HepG2 (cell line): Measurements from ENCODE around the gene RARG. TPM values are rescaled to one million over a fixed set of nuclear protein-coding genes. Genes with fewer than 3 reads are reported as not detected.

Experiments used
- ATF1 ChIP-seq: IDR thresholded peaks from 2 replicates; pipeline ENCODE4 v1.6.1; 2016; ENCODE audit warnings: mild to moderate bottlenecking, control low read depth
- EP300 ChIP-seq, 3 experiments: sonication (generic) in 1 of 3; formaldehyde crosslinking in 1 of 3; IDR thresholded peaks; 2 replicates each; pipeline versions ENCODE4 v1.5.1 to v1.6.1; 2011 to 2020; ENCODE audit warnings: low read depth in 2 of 3, low read length in 2 of 3, borderline replicate concordance in 1 of 3, improper control_type of control experiment in 1 of 3, mild to moderate bottlenecking in 1 of 3, missing genetic modification reagents in 1 of 3, moderate library complexity in 1 of 3
- FOSL2 ChIP-seq: sonication (generic); formaldehyde crosslinking; IDR thresholded peaks from 2 replicates; pipeline ENCODE4 v1.4.0; 2020; ENCODE audit warnings: missing genetic modification reagents
- HHEX ChIP-seq: IDR thresholded peaks from 2 replicates; pipeline ENCODE4 v1.6.1; 2016; ENCODE audit warnings: control low read depth
- HOXA3 ChIP-seq: sonication (generic); formaldehyde crosslinking; IDR thresholded peaks from 2 replicates; pipeline ENCODE4 v1.5.0; 2020; ENCODE audit warnings: missing genetic modification reagents
- ISX ChIP-seq: sonication (generic); formaldehyde crosslinking; conservative IDR thresholded peaks from 2 replicates; pipeline ENCODE4 v1.5.0; 2020; ENCODE audit warnings: missing genetic modification reagents
- NONO ChIP-seq, 2 experiments: fragments of 450-650 bp in 1 of 2; sonication (generic) in 1 of 2; formaldehyde crosslinking in 1 of 2; IDR thresholded peaks in 1 of 2; conservative IDR thresholded peaks in 1 of 2; 2 replicates each; pipeline versions ENCODE4 v1.6.1 to v1.8.0; 2017 to 2022; ENCODE audit warnings: mild to moderate bottlenecking in 1 of 2, missing genetic modification reagents in 1 of 2, moderate library complexity in 1 of 2
- PRPF4 ChIP-seq: fragments of 200-400 bp; formaldehyde crosslinking; IDR thresholded peaks from 2 replicates; pipeline ENCODE4 v1.6.1; 2016; ENCODE audit warnings: low read length, low read depth; ENCODE audit not compliant: poor library complexity, severe bottlenecking
- RAD51 ChIP-seq: fragments of 450-650 bp; IDR thresholded peaks from 2 replicates; pipeline ENCODE4 v1.6.1; 2016; ENCODE audit warnings: borderline replicate concordance
- SALL1 ChIP-seq: sonication (generic); formaldehyde crosslinking; IDR thresholded peaks from 2 replicates; pipeline ENCODE4 v1.8.0; 2022; ENCODE audit warnings: mild to moderate bottlenecking, missing genetic modification reagents
- ZNF232 ChIP-seq: sonication (generic); formaldehyde crosslinking; IDR thresholded peaks from 2 replicates; pipeline ENCODE4 v1.4.0; 2020; ENCODE audit warnings: missing genetic modification reagents, borderline replicate concordance
- ZNF335 ChIP-seq: sonication (generic); formaldehyde crosslinking; IDR thresholded peaks from 2 replicates; pipeline ENCODE4 v1.4.0; 2020; ENCODE audit warnings: missing genetic modification reagents
- ZNF337 ChIP-seq: sonication (generic); formaldehyde crosslinking; IDR thresholded peaks from 2 replicates; pipeline ENCODE4 v1.5.1; 2020; ENCODE audit warnings: missing genetic modification reagents, low read depth, mild to moderate bottlenecking, borderline replicate concordance
- ZNF44 ChIP-seq: sonication (generic); formaldehyde crosslinking; IDR thresholded peaks from 2 replicates; pipeline ENCODE4 v1.5.1; 2020; ENCODE audit warnings: mild to moderate bottlenecking, missing genetic modification reagents
- ZNF577 ChIP-seq: sonication (generic); formaldehyde crosslinking; IDR thresholded peaks from 2 replicates; pipeline ENCODE4 v1.4.0; 2020; ENCODE audit warnings: mild to moderate bottlenecking, low read depth, missing genetic modification reagents, borderline replicate concordance
- ZNF766 ChIP-seq: sonication (generic); formaldehyde crosslinking; IDR thresholded peaks from 2 replicates; pipeline ENCODE4 v1.5.0; 2020; ENCODE audit warnings: missing genetic modification reagents, borderline replicate concordance
- ZNF792 ChIP-seq: IDR thresholded peaks from 2 replicates; pipeline ENCODE4 v1.6.1; 2016
- ZNF83 ChIP-seq: sonication (generic); formaldehyde crosslinking; IDR thresholded peaks from 2 replicates; pipeline ENCODE4 v1.4.0; 2020; ENCODE audit warnings: missing genetic modification reagents, mild to moderate bottlenecking, borderline replicate concordance
- polyA plus RNA-seq, 8 experiments: library from polyadenylated mRNA; depleted of rRNA in 3 of 8; stranded (reverse) in 7 of 8; unstranded in 1 of 8; fragments of >200 nt; fragmentation: Illumina TruSeq in 4 of 8; extraction: Trizol in 4 of 8; gene quantifications; 2 replicates each; pipeline versions ENCODE4 v1.2.1 to v1.2.3, GENCODE V29; 2011 to 2016; ENCODE audit warnings: low read depth in 4 of 8, missing spikeins in 1 of 8, mixed read lengths in 1 of 8; ENCODE audit not compliant: insufficient read depth in 1 of 8
- total RNA-seq, 5 experiments: library from RNA; depleted of rRNA; stranded (reverse); fragments of >200 nt; fragmentation: Illumina TruSeq; extraction: Trizol; gene quantifications; 2 replicates each; pipeline ENCODE4 v1.2.3, GENCODE V29; 2016; ENCODE audit warnings: low read depth in 1 of 5
- TF ChIP-seq, protein P1 (sequence below): sonication (generic); formaldehyde crosslinking; IDR thresholded peaks from 2 replicates; pipeline ENCODE4 v1.4.0; 2020; ENCODE audit warnings: mild to moderate bottlenecking, missing genetic modification reagents
- TF ChIP-seq, protein P2 (sequence below): conservative IDR thresholded peaks from 2 replicates; pipeline ENCODE4 v1.6.1; 2018; ENCODE audit warnings: missing genetic modification reagents
- TF ChIP-seq, protein P3 (sequence below): sonication (generic); formaldehyde crosslinking; IDR thresholded peaks from 2 replicates; pipeline ENCODE4 v1.8.1; 2023; ENCODE audit warnings: mild to moderate bottlenecking, inconsistent platforms, moderate library complexity, missing genetic modification reagents, borderline replicate concordance
- TF ChIP-seq, protein P4 (sequence below): sonication (generic); formaldehyde crosslinking; IDR thresholded peaks from 2 replicates; pipeline ENCODE4 v1.4.0; 2020; ENCODE audit warnings: missing genetic modification reagents
- TF ChIP-seq, protein P5 (sequence below): IDR thresholded peaks from 2 replicates; pipeline ENCODE4 v1.6.1; 2016; ENCODE audit warnings: missing genetic modification reagents, missing compliant biosample characterization

Gene RARG
- total and polyA plus RNA-seq, 2 of the 13 experiments (the other 11 are each of a cell fraction or from before 2014, with no cell fraction given), result 0.77 to 1.5 TPM

DNA sequence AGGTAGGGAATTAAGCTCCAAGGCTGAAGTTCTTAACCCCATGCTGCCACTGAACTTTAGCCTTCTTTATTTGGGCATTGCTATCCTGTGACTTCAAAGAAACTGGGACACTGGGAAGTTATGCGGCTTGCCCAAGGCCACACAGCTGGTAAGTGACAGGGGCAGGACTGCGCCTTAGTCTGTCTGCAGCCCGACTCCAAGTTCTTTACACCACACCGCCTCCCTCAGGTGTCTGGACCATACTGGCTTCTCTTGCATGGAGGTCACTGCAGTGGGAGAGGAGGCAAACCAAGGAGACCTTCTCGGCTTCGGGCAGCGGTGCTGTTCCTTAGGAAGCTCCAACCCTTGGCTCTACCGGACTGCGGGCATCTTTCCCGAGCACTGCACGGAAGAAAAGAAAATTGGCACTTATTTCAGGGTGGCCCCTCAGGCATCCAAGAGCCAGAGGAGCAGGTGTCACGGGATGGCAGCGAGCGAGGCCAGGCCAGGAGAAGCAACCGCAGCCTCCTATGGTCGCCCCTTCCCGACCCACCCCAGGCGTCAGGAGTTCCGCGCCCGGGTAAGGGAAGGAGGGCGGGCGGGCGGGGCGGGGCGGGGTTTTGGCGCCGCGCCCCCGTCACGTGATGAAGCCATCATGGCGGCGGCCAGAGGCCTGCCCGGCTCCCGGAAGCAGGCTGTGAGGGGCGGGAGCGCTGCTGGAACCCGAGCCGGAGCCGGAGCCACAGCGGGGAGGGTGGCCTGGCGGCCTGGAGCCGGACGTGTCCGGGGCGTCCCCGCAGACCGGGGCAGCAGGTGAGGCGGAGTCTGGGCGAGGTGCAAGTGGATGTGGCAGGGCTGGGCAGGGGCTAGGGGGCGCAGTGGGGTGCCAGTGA, 19.7 kb upstream of the RARG start (continued):
- TF ChIP-seq SALL1 (peak; percentile 52), ZNF792 (CRISPR knock-in tag) (no peak), ZNF83 (CRISPR knock-in tag) (no peak), ZNF335 (CRISPR knock-in tag) (no peak), PRPF4 (no peak), ZNF44 (CRISPR knock-in tag) (peak; percentile 85; the same call in 1 of the 2 replicates), EP300 (IDR thresholded peaks at IDR 0.05; ENCODE audit: low read depth in 2 of 2, low read length in 2 of 2) (peak in 1 of 2 experiments; percentile 40; a peak in 1 of 4 replicates), EP300 (CRISPR knock-in tag; IDR thresholded peaks at IDR 0.05; ENCODE audit: borderline replicate concordance) (no peak; the same call in 1 of the 2 replicates), HHEX (no peak), ZNF337 (CRISPR knock-in tag) (no peak), ZNF232 (no peak; the same call in 1 of the 2 replicates), ZNF766 (CRISPR knock-in tag) (peak; percentile 73; the same call in 1 of the 2 replicates), ISX (no peak), NONO (IDR thresholded peaks at IDR 0.05) (no peak), NONO (CRISPR knock-in tag; conservative IDR thresholded peaks at IDR 0.05) (peak; percentile 78), HOXA3 (CRISPR knock-in tag) (peak; percentile 90), ZNF577 (CRISPR knock-in tag) (no peak), RAD51 (peak; percentile 57; the same call in 1 of the 2 replicates), FOSL2 (CRISPR knock-in tag) (peak; percentile 33; the same call in 1 of the 2 replicates), ATF1 (CRISPR knock-in tag) (no peak)
- TF ChIP-seq, protein P1, sequence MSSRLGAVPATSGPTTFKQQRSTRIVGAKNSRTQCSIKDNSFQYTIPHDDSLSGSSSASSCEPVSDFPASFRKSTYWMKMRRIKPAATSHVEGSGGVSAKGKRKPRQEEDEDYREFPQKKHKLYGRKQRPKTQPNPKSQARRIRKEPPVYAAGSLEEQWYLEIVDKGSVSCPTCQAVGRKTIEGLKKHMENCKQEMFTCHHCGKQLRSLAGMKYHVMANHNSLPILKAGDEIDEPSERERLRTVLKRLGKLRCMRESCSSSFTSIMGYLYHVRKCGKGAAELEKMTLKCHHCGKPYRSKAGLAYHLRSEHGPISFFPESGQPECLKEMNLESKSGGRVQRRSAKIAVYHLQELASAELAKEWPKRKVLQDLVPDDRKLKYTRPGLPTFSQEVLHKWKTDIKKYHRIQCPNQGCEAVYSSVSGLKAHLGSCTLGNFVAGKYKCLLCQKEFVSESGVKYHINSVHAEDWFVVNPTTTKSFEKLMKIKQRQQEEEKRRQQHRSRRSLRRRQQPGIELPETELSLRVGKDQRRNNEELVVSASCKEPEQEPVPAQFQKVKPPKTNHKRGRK (CRISPR knock-in tag), result no peak
- TF ChIP-seq, protein P2, sequence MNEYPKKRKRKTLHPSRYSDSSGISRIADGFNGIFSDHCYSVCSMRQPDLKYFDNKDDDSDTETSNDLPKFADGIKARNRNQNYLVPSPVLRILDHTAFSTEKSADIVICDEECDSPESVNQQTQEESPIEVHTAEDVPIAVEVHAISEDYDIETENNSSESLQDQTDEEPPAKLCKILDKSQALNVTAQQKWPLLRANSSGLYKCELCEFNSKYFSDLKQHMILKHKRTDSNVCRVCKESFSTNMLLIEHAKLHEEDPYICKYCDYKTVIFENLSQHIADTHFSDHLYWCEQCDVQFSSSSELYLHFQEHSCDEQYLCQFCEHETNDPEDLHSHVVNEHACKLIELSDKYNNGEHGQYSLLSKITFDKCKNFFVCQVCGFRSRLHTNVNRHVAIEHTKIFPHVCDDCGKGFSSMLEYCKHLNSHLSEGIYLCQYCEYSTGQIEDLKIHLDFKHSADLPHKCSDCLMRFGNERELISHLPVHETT (CRISPR knock-in tag), result 0 out of 2 replicates have a peak, but pooled peaks have one; percentile 33
- TF ChIP-seq, protein P3, sequence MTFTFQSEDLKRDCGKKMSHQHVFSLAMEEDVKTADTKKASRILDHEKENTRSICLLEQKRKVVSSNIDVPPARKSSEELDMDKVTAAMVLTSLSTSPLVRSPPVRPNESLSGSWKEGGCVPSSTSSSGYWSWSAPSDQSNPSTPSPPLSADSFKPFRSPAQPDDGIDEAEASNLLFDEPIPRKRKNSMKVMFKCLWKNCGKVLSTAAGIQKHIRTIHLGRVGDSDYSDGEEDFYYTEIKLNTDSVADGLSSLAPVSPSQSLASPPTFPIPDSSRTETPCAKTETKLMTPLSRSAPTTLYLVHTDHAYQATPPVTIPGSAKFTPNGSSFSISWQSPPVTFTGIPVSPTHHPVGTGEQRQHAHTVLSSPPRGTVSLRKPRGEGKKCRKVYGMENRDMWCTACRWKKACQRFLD (CRISPR knock-in tag), result no peak
- TF ChIP-seq, protein P4, sequence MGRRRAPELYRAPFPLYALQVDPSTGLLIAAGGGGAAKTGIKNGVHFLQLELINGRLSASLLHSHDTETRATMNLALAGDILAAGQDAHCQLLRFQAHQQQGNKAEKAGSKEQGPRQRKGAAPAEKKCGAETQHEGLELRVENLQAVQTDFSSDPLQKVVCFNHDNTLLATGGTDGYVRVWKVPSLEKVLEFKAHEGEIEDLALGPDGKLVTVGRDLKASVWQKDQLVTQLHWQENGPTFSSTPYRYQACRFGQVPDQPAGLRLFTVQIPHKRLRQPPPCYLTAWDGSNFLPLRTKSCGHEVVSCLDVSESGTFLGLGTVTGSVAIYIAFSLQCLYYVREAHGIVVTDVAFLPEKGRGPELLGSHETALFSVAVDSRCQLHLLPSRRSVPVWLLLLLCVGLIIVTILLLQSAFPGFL (CRISPR knock-in tag), result no peak
- TF ChIP-seq, protein P5, sequence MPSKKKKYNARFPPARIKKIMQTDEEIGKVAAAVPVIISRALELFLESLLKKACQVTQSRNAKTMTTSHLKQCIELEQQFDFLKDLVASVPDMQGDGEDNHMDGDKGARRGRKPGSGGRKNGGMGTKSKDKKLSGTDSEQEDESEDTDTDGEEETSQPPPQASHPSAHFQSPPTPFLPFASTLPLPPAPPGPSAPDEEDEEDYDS (CRISPR knock-in tag), result no peak
